Measurements from ENCODE around the gene CTSW.
A peak's percentile ranks its signal among the peaks of the same experiment; 100 is the strongest.
"Not testable (repeated sequence)": the region's sequence is repeated elsewhere in the genome, so short reads cannot be mapped to it uniquely, and the experiment has no call there.

CTSW gene, protein sequence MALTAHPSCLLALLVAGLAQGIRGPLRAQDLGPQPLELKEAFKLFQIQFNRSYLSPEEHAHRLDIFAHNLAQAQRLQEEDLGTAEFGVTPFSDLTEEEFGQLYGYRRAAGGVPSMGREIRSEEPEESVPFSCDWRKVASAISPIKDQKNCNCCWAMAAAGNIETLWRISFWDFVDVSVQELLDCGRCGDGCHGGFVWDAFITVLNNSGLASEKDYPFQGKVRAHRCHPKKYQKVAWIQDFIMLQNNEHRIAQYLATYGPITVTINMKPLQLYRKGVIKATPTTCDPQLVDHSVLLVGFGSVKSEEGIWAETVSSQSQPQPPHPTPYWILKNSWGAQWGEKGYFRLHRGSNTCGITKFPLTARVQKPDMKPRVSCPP

GRCh38 chr11:65879617-65880016 lies at the start of gene CTSW:
CTSW (plus strand) TSS chr11:65879837; CDS start chr11:65879855, 18 bp downstream.
- no peak for DNase-seq

- DNase-seq: not testable (repeated sequence)
Observed at GRCh38 chr11:65832231-65832630, 47.4 kb upstream of the CTSW start.

DNA sequence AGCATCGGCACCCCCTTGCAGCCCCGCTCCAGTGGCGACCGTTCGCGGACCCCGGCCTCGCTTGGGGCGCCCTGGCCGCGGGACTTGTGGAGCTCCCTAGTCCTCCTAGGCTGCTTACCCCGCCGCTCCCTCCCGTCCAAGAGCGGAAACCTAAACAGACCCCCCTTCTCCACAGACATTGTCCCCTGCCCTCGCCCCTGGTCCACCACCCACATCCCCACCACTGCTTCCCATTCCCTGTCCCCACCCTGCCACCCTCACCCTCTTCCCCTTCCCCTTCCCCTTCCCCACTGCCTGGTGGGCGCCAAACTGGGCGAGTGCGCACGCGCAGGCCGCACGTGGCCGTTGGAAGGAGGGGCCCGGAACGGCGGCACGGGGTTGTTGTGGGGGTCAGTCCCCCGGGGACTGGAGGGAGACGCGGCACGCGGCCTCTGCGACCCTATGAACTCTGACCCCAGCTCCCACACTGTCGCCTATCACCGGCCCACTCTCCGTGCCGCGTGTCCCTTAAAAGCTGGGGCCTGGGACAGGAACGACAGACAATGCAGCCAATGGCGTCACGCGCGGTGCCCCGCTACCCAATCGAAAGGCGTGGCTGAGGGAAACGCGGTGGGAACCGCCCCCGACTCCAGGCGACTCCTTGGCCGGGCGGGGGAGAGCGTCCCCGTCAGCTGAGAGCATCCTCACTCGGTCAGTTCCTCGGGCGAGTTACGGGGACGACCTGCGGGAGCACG lies 46.2 kb upstream of the CTSW start, which contains the start of gene SNX32:
SNX32 (plus strand) TSS at position 667 of the 734 bp plus-strand sequence. CDS start 103 bp downstream, outside the sequence.
- peak; percentile 94 for DNase-seq

DNA sequence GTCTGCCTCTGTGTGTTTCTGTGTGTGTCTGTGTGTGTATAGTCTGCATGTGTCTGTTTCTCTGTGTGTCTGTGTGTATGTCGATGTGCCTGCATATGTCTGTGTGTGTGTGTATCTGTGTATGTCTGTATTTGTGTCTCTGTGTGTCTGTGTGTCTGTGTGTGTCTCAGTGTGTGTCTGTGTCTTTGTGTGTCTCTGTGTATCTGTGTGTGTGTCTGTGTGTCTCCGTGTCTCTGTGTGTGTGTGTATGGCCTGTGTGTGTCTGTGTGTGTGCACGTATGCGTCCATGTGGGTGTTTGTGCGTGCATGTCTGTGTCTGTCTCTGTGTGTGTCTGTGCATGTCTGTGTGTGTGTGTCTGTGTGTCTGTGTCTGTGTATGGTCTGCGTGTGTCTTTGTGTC lies 45.4 kb upstream of the CTSW start:
- no peak for DNase-seq

- DNase-seq: no peak
Observed at GRCh38 chr11:65842144-65842543, 37.5 kb upstream of the CTSW start.

DNA sequence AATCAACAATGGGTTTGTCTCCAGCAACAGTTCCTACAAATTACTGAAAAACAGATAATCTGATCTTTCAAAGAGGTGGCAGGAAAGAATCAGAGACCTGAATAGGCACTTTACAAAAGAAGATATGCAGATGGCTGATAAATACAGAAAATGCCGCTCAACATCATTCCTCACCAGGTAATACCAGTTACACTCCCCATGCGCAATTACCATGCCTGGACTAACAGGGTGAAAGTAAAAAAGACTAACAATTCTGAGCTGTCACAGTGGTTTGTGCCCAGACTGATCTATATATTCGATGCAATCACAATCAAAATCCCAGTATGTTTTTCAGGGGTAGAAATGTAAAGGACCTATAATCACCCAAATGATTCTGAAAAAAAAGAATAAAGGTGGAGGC lies 35.8 kb upstream of the CTSW start:
- no peak for DNase-seq

DNA sequence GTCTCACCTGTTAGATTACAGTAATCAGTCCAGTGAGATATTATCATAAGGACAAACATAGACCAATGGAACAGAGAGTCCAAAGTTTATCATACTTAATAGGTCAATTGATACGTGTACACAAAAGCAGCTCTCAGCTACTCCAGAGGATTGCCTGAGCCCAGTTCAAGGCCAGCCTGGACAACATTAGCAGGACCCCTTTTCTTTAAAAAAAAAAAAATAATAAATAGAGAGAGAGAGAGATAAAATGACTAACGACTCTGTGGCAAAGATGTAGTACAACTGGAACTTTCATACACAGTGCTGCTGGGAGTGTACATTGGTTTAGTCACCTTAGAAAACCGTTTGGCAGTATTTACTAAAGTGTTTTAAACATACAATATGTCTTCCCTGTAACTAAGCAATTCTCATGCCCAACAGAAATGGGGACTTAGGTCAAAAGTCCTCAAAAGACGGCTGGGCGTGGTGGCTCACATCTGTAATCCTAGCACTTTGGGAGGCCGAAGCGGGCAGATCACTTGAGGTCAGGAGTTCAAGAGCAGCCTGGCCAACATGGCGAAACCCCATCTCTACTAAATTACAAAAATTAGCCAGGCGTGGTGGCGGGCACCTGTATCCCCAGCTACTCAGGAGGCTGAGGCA lies 35.3 kb upstream of the CTSW start:
- no peak for DNase-seq

GRCh38 chr11:65847746-65848145 lies 31.9 kb upstream of the CTSW start:
- no peak for DNase-seq

- not testable (repeated sequence) for DNase-seq
Observed at GRCh38 chr11:65848693-65849092, 30.9 kb upstream of the CTSW start.

GRCh38 chr11:65849366-65849765 lies 30.3 kb upstream of the CTSW start:
- no peak for DNase-seq

DNA sequence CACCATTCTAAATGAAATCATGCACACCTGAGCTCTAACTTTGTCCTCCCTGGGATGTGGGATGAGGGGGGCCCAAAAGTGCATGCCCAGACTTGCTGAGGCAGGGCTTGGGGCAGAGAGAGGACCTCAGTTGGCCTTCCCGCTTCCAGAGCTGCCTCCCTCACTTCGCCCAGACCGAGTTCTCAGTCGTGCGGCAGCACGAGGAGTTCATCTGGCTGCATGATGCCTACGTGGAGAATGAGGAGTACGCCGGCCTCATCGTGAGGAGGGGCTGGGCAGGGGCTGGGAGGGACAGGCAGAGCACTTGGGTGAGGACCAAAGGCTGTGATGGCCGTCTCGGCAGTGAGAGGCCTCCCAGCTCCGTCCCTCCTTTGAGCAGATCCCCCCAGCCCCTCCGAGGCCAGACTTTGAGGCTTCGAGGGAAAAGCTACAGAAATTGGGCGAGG lies 29.8 kb upstream of the CTSW start:
- no peak for DNase-seq

GRCh38 chr11:65850217-65851082 lies 29.2 kb upstream of the CTSW start:
- DNase-seq: no peak

DNA sequence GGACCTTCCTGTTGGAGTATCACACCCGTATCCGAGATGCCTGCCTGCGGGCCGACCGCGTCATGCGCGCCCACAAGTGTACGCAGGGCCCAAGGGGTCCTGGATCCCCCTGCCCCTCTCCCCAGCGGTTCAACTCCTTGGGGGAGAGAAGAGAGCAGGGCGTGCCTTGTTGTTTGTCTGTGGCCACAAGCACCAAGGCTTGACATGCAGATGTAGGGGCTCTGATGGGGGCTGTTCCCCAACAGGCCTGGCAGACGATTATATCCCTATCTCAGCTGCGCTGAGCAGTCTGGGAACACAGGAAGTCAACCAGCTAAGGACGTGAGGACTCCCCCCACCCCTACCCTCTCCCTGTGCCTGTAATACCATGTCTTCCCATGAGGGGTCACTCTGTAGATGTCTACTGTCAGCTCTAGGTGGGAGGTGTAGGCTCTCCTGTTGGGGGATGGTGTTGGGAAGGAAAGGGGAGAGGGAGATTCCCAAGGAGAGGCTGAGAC lies 28.5 kb upstream of the CTSW start:
- DNase-seq: no peak

- no peak for DNase-seq
Observed at GRCh38 chr11:65851811-65852507, 27.7 kb upstream of the CTSW start.

GRCh38 chr11:65852508-65853245 lies 27.0 kb upstream of the CTSW start:
- DNase-seq: no peak

DNA sequence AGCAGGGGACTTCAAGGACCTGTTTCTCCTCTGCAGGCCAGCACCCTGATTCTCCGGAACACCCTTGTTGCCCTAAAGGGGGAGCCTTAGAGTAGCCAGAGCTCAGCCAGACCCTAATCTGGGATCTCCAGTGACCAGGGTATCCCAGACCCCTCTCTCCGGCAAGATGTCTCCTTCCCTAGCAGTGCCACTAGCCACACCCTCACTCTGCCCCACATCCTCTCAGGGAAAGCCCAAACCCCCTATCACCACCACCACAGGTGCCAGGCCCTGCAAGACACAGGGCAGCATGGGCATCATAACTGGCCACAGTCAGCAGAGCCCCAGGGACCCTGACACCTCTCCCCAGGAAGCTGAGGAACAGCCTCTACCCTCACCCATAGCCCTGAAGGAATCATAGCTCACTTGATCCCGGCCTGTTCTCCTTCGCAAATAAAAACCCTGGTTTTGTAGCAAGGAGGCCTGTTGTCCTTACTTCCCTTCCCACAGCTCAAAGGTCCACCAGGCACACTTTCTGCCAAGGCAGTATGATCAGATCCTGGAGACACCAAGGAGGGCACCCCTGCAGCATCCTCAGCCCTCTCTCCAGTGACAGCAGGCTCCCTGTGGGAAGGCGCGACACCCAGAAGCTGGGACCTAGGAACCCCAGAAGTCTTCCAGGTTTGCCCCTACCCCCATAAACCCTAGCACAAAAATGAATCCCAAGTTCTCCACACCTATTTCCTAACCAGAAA lies 26.2 kb upstream of the CTSW start:
- DNase-seq: no peak

DNA sequence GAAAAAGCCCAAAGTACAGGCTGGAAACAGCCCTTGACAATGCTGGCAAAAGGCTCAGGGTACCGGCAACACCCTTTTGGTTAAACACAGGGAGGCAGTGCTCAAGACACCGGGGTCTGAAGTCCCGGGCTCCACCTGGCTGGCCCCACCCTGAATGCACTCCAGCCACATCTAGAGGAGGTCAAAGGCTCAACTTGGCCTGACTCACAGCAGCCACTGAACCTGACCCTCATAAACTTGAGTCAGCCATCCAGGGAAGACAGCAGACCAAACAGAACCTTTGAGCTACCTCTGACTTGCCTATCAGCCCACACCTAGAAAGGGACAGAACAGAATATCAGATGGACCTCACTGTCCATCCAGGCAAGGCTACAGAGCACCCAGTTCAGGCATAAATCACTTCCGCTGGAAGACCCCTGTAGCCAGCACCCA lies 25.5 kb upstream of the CTSW start:
- no peak for DNase-seq

DNA sequence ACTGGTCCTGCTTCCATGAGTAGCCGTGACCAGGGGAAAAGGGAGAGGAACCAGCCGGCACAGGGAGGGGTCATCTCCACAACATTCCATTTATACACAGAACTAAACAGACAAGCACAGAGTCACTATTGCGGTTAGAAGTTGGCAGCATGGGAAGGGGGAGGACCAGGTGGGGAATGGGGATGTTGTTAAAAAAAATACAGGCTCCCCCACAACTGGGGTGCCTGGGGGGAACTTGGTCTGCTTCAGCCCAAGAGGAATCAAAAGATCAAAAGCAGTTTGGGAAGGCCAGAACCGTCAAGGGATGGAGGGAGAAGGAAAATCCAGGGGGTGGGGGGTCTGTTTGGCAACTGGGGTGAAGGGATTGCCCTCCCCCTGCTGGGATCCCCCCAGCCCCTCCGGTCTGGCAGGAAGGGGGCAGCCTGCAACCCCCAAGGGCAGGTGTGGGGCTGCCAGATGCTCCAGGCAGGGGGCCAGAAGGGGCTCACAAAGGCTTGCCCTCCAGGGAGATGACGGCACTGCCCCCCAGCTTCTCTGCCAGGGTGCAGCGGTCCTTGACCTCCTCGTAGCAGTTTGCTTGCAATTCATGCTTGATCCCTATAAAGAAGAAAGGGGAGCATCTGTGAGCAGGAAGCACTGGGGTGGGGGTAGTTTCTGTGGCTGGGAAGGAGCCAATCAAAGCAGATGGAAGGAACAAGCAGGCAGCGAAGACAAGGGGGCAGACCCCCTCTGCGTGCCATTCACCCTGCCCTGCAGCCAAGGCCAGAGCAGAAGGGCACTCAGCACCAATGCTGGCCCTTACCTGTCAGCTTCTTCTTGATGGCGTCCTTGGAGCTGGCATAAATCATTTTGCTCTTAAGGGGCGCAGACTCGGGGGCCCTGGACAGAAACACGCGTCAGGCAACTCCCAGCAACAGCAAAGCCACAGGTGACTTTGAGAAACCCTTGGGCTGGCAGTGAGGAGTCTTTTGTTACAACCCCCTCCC lies 24.5 kb upstream of the CTSW start:
- DNase-seq: no peak

- no peak for DNase-seq
Observed at GRCh38 chr11:65855927-65856363, 23.7 kb upstream of the CTSW start.

Measured in stimulated activated naive CD4-positive, alpha-beta T cell treated with Interleukin-2 at 50 U/mL for 16 hours (primary cell).